Measurements from ENCODE around the gene GMCL1.

- TF ChIP-seq CTCF (conservative IDR thresholded peaks at IDR 0.05; ENCODE audit: low read depth, low read length) = no peak
- no peak for TF ChIP-seq EZH2 (IDR thresholded peaks at IDR 0.05; ENCODE audit: low read length, unreplicated experiment)
Observed at GRCh38 chr2:69790601-69790959, 38.9 kb upstream of the GMCL1 start.
